ENCODE results near the gene IL16. TPM values are rescaled to one million over a fixed set of nuclear protein-coding genes. Genes with fewer than 3 reads are reported as not detected.
"Not testable (repeated sequence)": the region's sequence is repeated elsewhere in the genome, so short reads cannot be mapped to it uniquely, and the experiment has no call there.

IL16 gene
- polyA plus RNA-seq, 5 donors = 11.3 to 15.3 (median 14.2) TPM

DNA sequence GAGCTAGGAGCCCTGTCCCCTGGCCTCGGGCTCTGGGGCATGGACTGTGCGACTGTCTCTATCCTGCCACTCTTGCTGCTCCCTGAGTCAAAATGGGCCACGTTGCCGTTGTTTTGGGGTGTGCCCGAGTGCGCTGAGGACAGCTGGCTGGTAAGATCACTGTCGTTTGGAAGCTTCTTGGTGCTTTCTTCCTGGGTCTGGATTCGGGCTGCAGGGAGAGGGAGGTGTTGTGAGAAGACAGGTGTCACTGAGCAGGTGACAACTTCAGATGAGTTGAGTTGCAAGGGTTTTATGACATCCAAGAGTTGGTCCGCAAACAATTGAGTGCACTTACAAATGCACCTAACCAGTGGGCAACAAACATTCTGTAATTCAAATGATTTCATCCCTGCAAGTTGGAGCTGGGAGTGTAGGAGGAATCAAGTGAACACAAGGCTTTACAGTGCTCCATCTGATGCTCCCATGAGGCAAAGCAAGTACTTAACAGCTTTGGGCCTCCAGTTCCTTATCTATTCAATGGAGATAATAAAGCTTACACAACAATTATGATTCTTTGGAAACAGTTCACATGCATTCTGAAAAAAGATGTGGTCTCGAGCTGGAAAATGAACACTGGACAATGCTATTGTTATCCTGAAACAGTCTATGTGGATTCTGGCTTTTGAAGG lies 138.2 kb downstream of the IL16 start:
- DNase-seq = no peak

DNA sequence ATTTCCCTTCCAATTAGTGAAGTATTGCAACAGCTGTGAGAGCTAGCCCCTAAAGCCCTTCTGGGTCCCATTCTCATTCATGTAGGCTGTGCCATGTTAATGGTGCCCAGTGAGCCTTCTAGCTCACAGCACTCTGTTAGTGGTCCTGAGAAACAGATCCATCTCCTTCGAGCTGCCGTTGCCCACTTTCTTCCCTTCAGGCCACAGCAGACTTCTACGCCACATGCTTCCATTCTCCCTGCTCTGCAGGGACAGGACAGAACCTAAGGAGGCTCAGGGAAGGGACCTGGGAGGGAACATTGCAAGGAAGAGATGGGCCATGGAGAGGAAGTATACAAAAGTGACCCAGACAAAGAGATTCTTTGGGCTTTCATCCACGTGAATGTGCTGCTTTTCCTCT lies 139.0 kb downstream of the IL16 start:
- DNase-seq = no peak

DNA sequence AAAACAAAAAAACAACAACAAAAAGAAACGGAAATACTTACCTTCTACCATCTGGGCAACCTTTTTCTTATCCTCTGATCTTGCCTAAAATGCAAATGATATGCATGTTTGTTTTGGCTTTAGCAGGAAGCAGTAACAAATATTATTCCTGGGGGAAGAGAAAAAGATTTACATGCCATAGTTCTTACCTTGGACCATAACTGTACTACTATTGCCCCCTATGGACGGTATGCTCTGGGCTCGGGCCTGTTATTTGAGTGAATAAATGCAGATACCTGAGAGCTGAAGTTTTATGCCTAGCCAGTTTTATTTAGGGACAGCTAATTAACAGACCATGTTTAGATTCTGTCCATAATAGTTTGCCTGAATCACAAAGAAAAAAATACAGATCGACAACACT lies 139.9 kb downstream of the IL16 start:
- no peak for DNase-seq

DNA sequence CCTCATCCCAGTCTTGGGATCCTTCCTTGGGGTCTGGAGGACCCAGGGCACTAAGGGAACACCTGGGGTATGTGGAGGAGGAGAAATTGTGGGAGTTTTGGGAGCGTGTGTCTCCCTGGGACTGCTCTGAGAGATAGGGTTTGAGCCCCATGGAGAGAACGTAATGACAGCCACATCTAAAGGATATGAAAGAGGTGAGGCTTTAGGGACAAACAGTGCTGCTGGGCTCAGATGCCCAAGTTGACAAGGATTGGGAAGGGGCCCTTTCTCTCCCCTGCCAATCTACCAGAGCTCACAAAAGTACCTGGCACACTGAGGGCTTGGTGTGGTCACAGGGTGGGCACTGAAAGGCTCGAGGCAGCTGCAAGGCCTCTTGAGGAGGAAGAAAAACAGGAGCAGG lies 140.6 kb downstream of the IL16 start:
- no peak for DNase-seq

DNA sequence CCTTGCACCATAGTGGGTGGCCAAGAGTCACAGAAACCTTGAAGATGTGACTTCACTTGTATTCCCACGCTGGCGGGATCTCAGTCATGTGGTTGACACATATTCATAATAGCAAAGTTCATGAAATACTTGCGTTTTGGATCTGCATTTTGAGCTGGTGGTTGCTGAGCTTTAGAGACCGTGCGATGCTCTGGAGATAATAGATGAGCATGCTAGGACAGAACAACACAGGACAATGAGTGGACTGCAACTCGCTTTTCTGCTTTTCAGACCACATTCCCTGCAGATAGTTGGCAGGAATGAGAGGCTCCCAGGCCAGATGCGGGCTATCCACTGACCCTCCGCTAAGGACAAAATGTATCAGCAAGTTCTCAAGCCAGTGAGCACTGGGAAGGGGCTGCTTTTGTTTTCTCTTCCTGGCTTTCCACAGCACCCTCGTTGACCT lies 141.1 kb downstream of the IL16 start:
- DNase-seq = no peak

DNA sequence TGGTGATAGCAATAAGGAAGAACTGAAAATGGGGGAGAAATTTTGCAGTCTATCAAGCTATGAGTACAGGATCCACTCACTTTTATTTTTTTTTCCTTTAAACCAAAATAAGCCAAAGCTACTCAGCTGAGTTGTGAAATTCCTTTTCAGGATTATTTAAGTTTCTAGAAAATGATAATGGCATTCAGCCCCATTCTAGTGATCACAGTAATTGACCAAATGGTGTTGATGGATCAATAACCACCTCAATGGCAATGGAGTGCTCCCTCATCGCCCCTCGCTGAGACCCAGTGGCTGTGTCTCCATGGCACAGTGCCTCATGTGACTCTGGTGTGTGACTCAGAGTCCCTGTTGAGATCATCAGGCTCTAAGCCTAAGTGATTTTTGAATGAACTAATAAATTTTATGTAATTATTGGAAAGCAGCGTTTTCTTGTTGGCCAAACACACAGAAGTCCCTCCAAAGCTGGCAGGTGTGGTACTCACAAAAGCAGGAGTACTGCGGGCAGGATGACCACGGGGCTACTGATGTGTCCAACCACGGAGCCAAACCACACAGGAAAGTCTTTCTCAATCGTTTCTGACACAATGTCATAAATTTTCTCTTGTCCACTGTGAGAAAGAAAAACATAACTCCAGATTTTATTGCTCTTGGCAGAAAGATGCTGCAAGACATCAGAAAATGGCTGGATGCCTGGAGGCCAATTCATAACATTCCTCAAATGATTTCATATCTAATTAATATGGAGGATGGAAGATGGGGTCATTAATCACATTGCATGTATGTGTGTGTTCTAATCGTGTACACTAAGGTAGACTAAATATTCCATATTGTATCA lies 141.7 kb downstream of the IL16 start:
- no peak for DNase-seq

DNA sequence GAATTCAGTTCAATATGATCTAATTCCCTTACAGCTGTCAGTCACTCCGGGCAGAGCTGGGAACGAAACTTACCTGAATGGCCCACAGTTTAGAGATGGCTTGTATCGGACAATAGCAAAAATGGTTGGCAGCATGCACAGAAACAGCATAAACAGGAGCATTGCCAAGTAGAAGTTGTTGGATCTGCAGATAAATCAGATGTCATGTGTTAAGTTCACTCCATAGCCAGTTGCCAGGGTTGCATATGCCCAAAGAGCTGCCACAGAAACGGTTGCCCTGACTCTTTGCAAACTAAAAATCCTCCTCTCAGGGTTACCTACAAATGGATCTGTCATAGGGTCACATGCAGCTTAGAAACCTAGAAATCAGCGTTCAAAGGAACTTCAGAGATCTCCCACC lies 142.6 kb downstream of the IL16 start:
- no peak for DNase-seq

DNA sequence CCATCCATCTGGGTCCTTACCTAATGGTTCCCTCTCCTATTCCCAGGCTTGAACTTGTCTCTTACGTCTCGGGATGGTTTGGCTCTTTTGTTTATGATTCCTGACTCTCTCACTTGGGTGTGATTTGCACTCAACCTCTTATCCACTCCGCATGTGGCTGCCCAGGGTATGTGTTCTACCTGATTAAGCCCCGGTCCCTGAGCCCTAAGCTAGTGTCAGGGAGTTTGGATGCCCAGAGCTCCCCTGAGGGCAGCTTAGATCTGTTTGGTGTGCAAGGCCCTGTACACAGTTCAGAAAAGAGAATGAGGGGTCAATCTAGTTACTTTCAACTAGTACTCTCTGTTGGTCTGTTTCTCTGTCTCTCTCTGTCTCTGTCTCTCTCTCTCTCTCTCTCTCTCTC lies 143.2 kb downstream of the IL16 start:
- no peak for DNase-seq

DNA sequence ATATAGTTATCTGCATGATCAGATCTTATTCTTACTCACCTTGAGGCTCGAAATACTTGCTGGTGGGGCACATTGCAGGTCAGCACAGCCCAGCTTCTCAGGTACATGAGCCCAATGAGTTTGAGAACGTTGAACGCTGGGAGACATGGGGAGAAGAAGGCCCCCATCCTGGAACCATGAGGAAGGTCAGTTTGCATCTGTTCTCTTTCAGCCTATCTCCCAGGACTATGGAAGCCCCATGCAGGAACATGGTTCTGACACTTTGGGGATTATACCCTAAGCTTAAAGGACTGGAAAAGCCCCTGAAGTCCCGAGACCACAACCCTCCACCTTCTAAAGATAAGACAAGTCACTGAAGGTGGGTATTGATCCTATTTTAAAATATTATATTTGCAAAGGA lies 144.7 kb downstream of the IL16 start:
- DNase-seq = no peak

DNA sequence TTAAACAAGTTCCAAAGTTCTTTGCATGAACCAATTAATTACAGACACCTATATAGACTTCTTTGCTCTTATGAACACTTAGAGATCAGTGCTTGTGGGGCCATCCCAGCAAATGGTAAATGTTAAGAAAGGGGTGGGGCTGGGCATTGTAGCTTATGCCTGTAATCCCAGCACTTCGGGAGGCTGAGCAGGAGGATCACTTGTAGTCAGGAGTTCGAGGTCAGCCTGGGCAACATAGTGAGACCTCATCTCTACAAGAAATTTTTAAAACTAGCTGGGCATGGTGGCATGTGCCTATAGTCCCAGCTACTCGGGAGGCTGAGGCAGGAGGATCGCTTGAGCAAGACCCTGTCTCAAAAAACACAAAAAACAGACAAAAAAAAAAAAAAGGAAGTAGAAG lies 146.7 kb downstream of the IL16 start:
- no peak for DNase-seq

DNA sequence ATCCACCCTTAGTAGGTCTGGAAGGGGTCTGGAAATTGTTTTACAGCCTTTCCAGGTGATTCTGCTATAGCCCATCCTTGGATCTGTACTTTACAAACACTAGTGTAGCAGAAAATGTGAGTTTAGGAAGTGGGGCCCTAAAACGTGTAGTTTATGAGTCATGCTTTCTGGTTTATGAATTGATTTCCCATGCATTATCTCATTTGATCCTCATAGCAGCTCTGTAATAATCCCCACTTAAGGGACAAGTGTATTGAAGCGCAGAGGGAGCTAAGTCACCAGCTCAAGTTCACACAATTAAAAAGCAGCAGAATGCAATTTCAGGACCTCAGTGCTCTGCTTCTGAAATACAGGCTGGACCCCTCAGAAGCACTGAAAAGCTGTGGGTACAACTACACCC lies 149.9 kb downstream of the IL16 start:
- no peak for DNase-seq

DNA sequence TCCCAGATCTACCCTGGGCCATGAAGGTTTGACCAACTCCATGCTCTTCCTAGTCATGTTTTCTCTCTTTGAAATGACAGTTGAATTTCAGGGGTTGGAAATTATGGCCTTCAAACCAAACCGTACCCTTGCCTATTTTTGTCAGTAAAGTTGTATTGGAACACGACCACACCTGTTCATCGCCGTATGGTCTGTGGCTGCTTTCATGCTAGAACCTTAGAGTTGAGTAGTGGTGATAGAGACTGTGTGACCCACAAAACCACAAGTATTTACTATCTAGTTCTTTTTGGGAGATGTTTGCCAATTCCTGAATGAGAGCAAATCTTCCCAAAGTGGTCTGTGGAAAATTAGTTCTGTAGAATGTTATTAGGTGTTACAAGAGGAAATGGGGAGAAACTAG lies 151.2 kb downstream of the IL16 start:
- no peak for DNase-seq

DNA sequence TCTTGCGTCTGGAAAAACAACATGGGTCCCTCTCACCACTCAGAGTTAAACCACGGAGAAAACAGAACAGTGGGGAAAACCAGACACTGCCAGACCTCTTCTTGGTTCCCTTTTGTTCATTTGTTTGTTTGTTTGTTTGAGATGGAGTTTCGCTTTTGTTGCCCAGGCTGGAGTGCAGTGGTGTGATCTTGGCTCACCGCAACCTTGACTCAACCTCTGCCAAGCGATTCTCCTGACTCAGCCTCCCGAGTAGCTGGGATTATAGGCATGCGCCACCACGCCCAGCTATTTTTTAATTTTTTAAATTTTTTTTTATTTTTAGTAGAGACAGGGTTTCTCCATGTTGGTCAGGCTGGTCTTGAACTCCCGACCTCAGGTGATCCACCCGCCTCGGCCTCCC lies 152.0 kb downstream of the IL16 start:
- DNase-seq = not testable (repeated sequence)

DNA sequence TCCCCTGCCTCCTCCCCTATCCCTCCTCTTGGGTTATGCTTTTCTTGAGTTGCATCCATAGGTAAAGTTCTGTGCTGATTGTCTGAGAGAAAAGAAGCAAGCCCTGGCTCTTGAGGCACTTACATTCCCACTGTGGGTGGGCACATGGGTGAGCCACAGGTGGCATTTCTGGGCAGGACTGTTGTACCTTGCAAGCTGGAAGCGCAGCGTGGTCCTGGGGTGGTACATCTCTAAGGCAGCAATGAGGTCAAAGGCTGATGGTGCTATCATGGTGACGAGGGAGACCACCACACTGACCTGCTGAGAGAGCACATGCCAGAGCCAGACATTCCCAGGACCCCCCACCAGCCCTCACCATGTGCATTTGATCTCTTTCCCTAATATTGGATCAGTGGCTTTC lies 152.6 kb downstream of the IL16 start:
- DNase-seq = no peak

DNA sequence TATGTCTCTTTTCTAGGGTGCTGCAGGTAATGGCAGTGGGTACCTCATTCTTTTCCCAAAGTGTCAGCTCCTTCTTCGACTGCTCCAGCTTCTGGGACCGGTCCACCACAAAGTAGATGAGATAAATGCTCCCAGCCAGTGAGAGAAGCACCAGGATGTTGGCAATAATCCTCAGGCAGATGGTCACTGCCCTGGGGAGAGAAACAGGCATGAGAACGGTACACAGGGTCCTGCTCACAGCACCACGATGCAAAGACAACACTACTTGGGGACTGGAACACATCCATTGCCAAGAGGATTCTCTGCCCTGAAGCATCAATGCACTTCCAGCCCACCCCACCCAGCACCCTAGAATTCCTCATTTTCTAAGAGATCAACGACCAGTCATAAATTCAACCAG lies 155.0 kb downstream of the IL16 start:
- no peak for DNase-seq

DNA sequence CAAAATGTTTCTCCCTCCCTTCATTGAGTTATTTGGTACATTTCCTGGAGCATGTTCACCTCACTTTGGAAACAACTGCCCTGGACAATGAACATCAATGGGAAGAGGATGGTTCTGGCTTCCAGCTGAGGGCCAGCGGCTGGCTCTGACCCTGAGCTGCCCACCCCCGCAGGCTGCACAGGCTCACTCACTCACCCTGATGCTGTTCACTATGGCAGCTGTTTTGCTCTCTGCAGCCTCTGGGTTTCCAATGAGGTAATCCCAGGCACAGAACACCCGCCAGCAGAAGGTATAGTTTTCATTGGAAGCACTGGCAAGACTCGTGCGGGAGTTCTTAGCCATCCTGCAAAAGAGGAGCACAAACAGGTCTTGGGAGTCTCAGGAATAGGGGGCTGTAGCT lies 159.6 kb downstream of the IL16 start:
- no peak for DNase-seq

DNA sequence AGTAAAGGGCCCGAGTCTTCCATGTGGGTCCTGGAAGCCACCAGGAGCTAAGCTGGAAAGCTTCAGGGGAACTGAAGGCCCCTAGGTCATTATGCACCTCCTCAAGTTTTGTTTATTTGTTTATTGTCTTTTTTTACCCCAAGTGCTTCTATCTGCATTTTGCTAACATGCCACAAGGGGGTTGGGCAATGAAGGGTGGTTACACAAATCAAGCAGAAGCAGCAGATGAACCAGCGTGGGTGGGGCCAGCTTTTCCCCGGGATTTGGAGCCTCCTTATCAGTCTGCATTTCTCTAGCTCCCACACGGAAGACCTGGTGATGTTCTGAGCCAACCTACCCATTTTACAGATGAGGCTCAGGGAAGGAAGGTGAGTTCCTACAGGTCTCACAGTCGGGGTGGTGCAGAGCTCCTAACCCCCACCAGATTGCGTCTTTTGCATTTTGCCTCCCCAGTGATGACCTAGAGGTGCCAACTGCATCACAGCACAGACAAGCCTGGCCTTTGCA lies 160.6 kb downstream of the IL16 start:
- DNase-seq = no peak

DNA sequence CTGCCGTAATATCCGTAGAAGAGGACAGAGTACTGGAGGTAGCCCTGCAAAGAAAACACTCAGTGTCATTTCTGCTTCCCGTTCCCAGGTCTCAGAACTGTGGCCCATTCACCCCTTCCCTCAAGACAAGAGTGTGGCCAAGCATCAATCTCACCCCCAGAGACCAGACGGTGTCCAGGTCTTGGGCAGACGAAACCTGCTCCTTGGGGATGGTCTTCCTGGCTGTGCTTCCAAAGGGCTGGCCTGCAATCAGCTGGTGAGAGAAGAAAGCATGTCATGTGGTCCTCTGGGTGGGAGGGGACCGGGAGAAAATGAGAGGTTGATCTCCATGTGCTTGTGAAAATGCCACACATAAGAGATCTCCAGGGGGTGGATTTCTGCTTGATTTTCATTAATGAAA lies 161.6 kb downstream of the IL16 start:
- DNase-seq = no peak

DNA sequence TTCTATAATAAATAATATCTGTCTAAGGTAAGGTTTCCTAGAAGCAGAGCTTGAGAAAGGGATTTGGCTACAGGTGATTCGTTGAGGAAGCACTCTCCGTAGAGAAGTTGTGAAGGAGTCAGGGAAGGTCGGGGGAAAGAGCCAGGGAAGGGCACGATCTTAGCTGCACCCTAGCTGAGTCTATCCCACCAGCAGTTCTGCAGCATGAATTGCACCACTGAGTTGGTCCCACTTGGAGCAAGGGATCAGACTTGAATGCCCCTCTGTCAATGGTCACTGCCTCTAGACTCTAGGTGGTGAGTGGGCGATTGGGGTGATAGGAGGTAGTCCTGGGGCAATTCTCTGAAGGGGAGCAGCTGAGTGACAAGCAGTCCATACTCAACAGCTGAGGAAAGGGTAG lies 163.8 kb downstream of the IL16 start:
- no peak for DNase-seq

DNA sequence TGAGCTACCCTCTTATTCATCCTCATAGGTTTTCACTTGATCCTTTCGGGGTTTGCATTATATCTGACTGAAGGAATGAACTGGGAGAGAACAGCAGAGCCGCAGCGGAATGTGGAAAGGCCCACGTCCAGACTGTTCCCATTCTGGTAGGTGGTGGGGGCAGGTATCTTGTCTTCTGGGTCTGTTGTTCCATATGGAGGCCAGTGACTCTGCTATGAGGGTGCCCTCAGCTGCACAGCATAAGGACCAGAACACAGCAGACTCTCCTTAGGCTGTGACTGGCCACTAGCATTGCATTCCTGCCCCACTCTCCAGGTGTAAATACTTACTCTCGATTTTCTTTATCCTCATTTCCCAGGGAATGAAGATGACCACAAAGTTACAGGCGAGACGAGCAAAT lies 165.2 kb downstream of the IL16 start:
- no peak for DNase-seq

DNA sequence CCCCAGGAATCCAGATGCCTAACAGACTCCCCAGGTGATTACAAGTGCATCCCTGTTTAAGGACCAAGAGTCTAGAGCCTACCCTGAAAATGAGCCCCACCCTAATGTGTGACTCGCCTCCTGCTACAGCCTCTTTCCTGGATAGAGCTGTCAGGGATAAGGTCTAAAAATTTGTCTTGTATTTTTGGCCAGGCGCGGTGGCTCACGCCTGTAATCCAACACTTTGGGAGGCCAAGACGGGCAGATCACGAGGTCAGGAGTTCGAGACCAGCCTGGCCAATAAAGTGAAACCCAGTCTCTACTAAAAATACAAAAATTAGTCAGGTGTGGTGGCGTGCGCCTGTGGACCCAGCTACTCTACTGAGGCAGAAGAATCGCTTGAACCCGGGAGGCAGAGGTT lies 166.1 kb downstream of the IL16 start:
- no peak for DNase-seq

DNA sequence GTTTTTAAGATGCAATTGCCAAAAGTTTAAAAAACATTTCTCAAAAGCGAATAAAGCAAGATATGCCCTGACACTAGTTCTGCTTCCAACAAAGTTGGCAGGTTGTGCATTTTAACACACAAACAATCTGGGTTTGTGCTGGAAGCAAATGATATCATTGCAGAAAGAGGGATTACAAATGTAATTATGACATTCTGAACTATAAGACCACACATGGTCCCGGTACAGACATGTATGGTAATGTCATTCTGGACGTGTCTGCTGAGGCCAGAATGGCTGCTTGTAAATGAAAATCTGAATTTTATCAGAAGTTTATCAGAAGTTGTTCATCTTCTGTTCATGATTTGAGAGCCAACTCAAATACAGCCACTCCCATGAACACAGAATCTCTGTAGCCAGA lies 166.6 kb downstream of the IL16 start:
- no peak for DNase-seq

Measured in right lung (tissue), 5 donors.